HTERT RPE-1 (cell line): ENCODE measurements around the gene IL17REL.

Experiments used
- in situ Hi-C: fragments of 300-500 bp; cut with MboI; formaldehyde crosslinking; loops from 4 replicates; pipeline ENCODE4 v1.14.3; 2020; ENCODE audit warnings: low sequenced_read_pairs

Gene IL17REL

DNA sequence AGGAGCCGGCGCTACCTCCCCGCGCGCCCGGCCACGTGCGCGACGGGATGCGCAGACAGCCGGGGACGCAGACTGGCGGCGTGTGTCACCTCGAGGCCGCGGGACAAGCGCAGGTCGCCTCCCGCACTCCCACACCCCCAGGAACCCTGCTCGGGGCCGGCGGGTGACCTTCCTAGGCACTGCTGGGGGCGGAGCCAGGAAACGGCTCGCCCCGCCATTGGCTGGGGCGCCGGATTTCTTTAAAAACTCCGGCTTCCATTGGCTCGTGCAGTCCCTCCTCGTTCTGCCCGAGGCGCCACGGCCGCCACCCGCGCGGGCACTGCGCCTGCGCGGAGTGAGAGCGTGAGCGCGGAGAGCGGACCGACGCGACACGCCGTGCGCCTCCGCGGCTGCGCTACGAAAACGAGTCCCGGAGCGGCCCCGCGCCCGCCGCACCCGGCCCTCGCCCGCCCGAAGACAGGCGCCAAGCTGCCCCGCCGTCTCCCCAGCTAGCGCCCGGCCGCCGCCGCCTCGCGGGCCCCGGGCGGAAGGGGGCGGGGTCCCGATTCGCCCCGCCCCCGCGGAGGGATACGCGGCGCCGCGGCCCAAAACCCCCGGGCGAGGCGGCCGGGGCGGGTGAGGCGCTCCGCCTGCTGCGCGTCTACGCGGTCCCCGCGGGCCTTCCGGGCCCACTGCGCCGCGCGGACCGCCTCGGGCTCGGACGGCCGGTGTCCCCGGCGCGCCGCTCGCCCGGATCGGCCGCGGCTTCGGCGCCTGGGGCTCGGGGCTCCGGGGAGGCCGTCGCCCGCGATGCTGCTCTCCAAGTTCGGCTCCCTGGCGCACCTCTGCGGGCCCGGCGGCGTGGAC, 52.2 kb downstream of the IL17REL start, which contains the start of gene PIM3:
PIM3 (plus strand) TSS at position 614 of the 846 bp plus-strand sequence; CDS start at position 790, 176 bp downstream.
- in situ Hi-C loops, result no loop called here

GRCh38 chr22:49959782-49960158, 52.8 kb downstream of the IL17REL start:
- in situ Hi-C loops, result no loop called here

DNA sequence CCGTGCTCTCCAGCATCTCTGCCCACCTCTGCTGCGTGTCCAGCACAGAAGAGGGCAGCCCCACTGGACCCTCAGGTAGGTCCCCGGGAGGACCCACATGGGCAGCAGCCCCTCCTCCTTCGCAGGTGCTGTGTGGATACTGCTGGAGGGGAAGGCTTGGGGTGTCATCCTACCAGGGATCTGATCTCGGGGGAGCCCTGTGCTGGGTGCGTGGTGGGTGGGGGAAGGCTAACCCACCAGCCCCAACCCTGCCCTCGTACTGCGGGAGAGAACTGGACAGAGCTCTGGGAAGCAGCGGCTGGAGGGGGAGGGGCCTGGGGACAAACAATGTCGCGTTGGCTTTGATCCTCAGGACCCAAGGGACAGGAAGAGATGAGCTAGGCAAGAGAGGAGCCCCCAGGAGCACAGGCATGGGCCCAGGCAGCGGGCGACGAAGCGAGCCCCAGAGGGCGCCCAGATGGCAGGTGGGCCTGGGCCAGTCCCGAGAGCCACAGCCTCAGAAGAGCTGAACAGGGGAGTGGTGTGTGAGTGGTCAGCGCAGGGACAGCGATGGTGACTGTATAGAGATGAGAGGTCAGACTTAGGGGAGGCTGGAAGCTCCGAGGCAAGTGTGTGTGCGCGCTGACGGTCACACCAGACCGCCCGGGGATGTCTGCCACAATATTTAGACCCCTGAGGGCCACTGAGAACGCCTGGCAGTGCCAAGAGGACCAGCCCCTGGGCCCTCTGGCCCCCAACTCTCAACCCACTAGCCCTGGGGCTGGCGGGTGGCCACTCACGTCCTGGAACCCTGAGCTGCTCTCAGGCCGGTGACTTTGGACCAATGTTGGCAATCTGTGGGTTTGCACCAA, 53.4 kb downstream of the IL17REL start:
- in situ Hi-C loops, result no loop called here

GRCh38 chr22:49958366-49958921, 54.1 kb downstream of the IL17REL start:
- in situ Hi-C loops, result no loop called here

DNA sequence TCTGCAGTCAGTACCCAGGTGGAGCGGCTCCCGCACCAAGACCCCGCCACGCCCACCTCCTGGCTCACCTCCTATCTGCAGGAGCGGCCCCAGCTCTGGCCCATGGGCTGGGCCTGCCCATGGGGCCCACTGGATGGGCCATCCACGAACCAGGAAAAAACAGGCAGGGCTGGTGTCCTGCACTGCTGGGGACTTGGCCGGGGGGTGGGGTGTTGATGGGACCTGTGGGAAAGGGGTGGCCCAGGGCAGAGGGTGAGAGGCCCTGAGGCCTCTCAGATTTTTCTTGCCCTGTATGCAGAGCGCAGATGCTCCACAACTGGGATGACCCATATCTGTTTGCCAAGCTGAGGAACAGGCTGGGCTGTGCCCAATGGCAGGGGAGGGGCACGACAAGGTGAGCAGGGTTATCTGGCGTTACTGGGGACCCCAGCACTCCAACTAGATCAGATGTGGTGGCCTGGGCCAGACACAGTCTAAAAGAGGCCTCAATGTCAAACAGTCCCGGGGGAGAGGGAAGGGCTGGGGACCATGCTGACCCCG, 54.7 kb downstream of the IL17REL start:
- in situ Hi-C loops, result no loop called here

DNA sequence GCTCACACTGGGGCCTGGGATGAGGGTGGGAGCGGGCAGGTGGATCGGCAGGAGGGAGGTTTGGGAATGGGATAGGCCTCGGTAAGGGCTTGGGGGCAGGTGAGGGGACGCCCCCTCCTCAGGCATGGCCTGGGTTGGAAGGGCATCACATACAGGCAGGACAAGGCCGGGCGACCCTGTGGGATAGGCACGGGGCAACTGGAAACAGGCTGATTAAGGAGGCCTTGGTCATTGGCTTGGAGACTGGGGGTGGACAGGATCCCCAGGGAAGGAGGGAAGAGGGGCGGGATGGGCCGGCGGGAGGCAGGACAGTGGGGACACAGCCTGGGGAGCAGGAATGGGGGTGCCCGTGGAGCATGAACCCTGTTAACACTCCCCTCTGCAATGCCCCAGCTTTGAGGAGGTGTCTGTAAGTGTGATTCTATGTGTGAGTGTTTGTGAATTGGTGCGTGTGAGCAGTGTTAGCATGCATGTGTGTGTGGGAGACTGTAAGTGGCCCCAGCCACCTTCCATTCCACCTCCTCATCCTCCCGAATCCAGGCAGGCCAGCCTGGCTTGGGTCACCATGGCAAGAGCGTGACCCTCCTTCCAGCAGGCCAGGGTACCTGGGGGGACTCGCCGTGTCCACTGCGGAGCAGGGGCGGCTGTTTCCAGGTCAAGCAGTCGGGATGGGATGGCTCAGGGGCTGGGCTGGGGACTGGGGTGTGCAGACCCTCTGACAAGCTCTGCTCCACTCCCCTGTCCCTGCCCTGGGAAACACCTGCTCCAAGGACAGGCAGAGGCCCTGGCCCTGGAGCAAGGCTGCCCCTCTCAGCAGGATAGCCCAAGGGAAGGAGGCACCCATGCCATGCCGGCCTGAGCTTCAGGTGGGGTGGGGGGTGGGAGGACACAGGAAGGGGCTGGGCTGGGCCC, 55.4 kb downstream of the IL17REL start:
- in situ Hi-C loops, result no loop called here

GRCh38 chr22:49956418-49956770, 56.2 kb downstream of the IL17REL start:
- in situ Hi-C loops, result no loop called here

DNA sequence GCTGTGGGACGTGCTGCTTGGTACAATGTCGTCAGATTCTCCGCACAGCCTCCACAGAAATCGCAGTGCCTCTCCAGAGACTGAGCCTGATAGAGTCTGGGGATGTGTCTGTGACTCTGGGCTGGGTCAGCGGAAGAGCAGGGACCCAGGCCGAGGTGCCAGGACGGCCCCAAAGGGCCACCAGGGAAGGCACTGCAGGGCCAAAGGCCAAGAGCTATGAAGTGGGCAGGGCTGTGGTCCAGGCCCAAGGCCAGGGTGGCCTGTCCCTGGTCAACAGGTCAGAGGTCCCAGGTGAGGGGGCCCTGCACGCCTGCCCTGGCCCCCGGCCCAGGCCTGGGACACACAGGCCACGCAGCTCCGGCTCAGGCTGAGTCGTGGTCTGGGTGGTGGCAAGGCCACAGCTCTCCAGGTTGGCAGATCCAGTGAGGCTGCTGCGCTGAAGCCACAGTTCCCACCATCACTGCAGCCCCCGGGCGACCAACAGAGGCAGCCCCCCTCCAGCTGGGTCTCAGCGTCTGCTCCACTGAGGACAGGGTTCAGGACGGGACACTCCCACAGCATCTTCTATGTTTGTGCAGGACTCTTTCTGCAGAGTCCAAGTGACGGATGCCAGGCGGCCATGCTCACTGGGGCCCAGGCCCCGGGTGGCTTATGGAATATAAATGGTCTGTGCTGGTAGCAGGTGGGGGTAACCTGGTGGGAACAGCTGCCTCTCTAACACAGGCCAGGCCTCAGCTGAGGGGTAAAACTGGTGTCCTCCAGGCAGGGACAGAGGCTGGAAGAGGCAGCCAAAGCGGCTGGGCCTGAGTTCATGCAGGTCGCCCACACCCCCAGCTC, 56.8 kb downstream of the IL17REL start:
- in situ Hi-C loops, result no loop called here

- in situ Hi-C loops, result no loop called here
These were observed 57.5 kb downstream of the IL17REL start for GRCh38 chr22:49954991-49955580.

GRCh38 chr22:49954354-49954753, 58.2 kb downstream of the IL17REL start:
- in situ Hi-C loops, result no loop called here

- in situ Hi-C loops, result no loop called here
These were observed 58.8 kb downstream of the IL17REL start for GRCh38 chr22:49953680-49954344.

DNA sequence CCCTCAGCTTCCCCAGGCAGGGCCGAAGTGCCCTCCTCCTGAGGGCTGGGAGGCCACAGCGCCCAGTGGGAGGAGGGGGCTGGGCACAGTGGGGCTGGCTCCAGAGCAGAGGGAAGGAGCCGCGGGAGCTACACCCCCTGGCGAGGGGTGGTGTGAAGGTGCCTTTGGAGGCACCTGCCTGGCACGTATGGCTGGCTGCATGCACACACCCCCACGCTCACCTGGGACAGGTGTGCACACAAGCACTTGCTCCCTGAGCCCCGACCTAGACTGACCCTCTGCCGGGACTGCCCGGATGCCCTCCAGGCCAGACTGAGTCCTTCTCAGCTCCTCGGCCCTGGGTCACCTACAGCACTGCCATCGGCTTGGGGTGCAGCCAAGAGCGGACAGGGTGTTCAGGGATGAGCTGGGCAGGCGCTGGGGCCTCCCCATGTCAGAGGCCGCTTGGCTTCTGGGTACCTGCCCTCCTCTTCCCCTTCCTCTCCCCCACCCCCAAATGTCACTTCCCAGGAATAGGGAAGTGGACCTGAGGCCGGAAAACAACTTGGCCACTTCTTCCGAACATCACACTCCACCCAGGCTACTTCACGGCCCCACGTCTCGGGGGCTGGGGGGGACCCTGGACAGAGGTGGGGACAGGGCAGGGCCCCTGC, 59.4 kb downstream of the IL17REL start:
- in situ Hi-C loops, result no loop called here

GRCh38 chr22:49951986-49952896, 60.3 kb downstream of the IL17REL start:
- in situ Hi-C loops, result no loop called here

DNA sequence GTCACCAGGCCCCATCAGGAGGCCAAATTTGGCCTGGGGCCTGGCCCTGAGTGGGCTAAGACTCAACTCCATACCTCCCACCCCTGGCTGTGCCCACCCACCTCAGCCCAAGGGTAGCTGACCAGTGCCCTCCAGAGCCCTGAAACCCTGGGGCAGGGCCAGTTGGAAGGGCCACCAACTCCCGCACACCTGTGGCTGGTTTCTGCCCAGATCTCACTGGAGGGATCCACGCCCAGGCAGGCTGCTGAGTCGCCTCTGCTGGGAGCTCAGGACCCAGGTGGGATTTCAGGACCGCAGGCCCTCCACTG, 60.9 kb downstream of the IL17REL start:
- in situ Hi-C loops, result no loop called here

DNA sequence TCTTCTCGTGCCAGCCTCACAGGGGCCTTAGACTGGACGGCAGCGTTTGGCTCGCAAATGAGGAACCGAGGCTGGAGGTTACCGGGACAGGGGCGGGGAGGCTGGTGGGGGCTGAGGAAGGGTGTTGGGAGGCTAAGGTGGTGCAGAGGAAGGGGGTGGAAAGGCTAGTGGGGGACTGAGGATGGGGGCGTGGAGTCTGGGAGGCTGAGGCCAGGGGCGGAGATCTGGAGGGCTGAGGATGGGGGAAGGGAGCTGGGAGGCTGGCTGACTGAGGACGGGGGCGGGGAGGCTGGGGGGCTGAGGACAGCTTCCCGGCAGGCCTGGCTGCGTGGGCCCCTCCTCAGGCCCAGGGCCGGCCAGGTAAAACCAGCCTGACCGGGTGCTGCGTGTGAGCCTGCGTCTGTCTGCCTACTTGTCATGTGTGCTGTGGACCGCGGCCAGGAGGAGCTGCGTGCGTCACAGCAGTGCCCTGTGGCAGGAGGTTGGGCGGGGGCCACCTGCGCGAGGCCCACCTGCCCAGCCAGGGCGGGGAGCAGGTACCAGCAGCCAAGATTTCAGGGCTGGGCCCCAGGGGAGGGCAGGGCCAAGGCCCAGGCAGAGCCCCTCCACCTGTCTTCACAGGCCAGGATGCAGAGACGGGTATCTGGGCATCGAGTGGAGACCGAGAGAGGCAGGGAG, 61.4 kb downstream of the IL17REL start:
- in situ Hi-C loops, result no loop called here

DNA sequence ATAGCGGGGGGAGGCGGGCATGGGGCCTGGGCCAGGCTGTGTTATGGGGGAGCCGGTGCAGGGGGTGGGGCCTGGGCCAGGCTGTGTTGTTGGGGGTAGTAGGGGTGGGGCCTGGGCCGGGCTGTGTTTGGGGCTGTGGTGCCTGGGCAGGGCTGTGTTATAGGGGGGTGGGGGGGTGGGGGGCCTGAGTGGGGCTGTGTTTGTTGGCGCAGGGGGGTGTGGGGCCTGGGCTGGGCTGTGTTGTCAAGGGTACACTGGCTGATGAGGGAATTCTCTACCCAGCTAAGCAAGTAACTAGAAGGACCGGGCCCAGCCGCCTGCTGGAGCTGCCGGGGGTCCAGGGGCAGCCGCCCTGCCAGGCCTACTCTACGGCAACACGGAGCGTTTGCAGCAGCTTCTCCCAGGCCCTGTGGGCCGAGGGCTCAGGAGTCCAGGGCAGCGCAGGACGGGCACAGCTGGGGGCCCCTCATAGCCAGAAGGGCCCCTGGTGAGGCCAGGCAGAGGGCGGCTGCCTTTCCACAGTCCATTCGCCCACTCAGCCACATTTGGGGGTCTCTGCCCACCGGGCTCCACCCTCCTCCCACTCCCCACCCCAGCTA, 62.1 kb downstream of the IL17REL start:
- in situ Hi-C loops, result no loop called here
